HG03066 (cell line): ENCODE measurements around the gene CCR4.
"Not testable (repeated sequence)": the region's sequence is repeated elsewhere in the genome, so short reads cannot be mapped to it uniquely, and the experiment has no call there.

ENCODE experiments used
- ATAC-seq: cut with Tn5 transposase; IDR thresholded peaks from one replicate; pipeline ENCODE4 v1.9.1; 2021; ENCODE audit warnings: low read depth; ENCODE audit not compliant: unreplicated experiment

The CCR4 gene

GRCh38 chr3:32977861-32978260 is 26.4 kb downstream of the CCR4 start:
- no peak for ATAC-seq

DNA sequence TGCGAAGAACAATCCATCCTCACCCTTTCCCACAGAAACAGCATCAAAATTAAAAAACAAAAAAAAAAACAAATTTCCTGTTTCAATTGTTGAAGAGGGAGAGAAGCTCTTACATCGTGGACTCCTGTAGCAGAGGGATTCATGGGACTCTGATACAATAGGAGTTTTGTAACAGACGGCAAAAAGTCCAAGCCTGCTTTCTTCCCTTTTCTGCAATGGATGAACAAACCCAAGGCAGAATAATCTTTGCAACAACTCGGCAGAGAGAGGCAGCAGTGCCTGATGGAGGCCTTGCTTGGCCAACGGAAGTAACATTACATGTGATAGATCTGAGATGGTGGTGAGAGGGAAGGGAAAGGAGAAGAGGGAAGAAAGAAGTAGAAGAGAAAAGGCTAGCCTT is 26.9 kb downstream of the CCR4 start:
- no peak for ATAC-seq

- no peak for ATAC-seq
Measured at GRCh38 chr3:32983124-32983523, 31.7 kb downstream of the CCR4 start.

DNA sequence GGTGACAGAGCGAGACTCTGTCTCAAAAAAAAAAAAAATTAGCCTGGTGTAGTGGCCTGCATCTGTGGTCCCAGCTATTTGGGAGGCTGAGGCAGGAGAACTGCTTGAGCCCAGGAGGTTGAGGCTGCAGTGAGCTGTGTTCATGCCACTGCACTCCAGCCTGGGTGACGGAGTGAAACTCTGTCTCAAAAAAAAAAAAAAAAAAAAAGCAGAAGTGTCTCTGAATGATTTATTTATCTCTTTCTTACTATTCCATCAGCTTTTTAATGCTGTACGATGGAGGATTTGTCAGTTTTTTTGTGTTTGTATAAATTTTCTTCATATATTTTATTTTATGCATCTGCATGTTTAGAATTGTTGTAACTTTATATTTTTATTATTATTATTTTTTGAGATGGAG is 33.5 kb downstream of the CCR4 start:
- ATAC-seq: not testable (repeated sequence)

DNA sequence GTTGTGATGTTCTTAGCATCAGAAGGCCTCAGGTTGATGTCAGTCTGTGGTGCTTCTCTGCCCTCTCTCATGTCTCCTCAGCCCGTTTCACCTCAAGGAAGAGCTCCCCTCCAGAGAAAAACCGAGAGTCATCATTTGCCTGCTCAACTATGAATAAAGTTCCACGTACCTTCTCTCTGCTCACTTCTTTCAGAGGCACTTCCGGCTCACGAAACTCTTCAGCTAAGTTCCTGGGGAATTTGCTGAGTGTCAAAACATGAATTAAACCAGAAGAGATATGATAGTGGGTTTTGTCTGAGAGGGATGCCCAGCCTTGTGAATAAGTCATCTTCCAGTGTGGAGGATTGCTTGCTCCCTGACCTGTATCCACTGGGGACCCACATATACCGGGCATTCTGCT is 37.7 kb downstream of the CCR4 start:
- no peak for ATAC-seq

GRCh38 chr3:32990116-32990515 is 38.7 kb downstream of the CCR4 start:
- no peak for ATAC-seq

GRCh38 chr3:32991781-32992180 is 40.3 kb downstream of the CCR4 start:
- ATAC-seq: no peak

GRCh38 chr3:32992310-32992686 is 40.9 kb downstream of the CCR4 start:
- no peak for ATAC-seq

DNA sequence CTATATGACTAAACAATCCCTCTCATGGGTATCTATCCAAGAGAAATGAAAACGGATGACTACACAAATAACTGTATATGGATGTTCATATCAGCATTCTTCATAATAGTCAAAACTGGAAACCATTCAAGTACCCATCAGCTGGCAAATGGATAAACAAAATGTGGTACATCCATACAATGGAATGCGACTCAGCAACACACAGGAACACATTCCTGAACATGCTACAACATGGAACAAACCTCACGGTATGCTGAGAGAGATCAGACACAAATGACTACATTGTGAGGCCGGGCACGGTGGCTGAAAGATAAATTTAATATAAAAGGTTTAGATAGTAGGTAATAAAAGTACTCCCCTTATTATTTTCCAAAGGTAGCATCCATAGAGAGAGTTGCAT is 42.6 kb downstream of the CCR4 start:
- ATAC-seq: no peak

DNA sequence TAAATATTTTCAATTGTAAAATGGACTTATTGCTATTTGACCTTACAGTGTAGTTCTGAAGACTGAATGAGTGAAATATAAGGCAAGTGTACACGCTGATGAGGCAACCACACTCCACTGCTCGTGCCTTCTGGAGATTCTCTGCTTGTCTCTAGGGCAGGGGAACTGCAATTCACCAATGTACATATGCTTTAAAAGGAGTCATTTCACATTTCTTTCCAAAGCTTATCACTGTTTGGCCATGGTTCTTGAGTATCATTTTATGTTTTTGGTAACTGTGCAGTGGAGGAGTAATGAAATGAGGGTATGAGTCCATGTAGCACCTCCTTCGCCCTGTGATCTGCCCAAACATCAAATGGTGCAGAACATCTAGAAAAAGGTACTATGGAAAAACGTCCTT is 43.7 kb downstream of the CCR4 start:
- ATAC-seq: no peak

DNA sequence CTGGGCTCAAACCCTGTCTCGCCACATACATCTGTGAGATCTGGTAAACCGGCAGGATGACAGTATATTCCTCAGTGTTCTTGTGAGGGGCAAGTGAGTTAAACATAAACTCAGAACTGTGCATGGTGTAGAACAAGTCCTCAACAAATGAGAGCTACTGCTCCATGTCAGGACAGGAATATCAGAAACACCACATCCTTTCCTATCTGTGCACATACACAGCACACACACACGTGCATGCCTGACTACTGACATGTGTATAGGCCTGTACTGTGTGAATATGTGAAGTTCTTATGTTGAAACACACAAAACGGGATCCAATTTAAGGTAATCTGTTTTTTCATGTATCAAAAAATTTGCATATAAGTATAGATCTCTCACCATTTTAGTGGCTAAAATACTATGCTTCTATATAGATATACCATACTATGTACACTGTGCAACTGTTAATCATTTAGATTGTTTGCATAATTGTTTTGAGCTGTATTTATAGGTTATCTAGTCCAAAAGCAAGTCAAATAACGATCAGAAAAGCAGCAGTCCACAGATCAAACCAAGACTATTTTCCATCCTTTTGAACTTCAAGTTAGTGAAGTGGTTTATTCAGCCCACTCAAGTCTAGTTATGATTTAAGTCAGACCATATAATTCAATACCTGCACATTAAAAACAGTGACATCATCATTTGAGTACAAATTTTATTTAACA is 44.8 kb downstream of the CCR4 start:
- no peak for ATAC-seq

- ATAC-seq: no peak
Measured at GRCh38 chr3:32996755-32997091, 45.3 kb downstream of the CCR4 start.

DNA sequence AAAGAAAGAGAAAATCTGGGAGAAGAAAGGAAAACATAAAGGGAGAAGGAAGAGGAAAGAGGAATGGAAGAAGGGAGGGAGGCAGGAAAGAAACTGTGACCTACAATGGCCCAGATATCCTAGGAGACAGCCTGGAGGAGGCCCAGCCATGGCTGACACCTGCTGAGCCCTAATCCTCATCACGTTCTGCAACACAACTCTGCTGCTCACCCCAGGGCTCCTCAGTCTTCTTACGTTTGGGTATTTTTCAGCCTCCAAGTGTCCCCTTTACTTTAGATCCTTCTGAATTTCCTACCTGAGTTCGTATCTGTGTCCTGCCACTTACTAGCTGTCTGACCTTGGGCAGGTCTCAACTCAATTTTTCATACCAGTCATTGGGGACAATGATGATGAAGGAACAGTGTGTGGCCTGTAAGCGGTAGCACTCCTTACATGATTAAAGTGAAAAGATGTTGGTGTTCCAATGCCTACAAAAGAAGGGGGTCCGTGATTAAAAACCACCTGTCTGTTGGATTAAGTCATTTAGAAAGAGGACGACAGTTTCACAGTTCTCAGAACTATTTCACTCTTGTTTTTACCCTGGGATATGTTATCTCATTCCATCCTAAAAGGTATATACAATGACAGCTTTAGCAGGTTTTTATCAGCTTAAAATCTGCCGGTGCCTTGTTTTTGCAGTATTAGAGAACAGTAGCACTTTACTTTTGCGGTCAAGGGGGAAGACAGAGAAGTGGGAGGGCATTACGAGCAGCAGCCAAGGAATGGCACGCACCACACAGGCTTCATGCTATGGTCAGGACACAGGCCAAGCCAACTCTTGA is 47.4 kb downstream of the CCR4 start:
- ATAC-seq: no peak

- no peak for ATAC-seq
Measured at GRCh38 chr3:33000691-33001385, 49.4 kb downstream of the CCR4 start.

GRCh38 chr3:33001889-33002288 is 50.4 kb downstream of the CCR4 start:
- no peak for ATAC-seq

GRCh38 chr3:33003308-33003707 is 51.9 kb downstream of the CCR4 start:
- no peak for ATAC-seq

DNA sequence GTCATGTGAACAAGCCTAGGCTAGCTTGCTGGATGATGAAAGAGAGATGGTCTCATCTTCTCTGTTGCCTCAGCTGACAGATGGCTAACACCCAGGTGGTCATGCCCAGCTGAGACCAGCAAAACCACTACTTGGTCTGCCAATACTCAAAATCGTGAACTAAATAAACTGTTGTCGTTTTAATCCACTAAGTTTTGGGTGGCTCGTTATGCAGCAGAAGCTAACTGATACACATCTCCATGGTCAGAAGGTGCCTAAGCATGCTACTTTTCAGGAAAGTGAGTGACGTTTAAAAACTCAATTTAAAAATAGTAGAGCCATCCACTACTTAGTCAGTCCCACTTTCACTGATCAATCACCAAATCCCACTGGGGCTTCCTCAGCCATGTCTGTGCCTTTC is 52.8 kb downstream of the CCR4 start:
- ATAC-seq: no peak

DNA sequence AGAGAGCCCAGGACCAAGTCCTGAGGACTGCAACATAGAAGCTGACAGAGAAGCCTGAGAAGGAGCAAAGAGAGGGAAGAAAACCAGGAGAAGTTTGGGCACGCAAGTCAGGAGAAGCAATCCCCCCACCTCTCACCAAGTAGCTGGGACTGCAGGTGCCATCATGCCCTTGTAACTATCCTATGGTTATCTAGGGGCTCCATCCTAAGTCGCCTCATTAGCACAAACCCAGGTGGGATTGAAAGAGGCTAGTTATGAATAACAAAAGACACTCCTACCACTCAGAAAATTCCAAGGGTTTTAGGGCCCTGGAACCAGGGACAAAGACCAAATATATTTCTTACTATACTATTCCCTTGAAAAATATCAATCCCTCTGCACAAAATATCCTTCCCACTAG is 53.5 kb downstream of the CCR4 start:
- ATAC-seq: no peak
